GM12878 (cell line): Measurements from ENCODE around the gene MBD6. TPM values are rescaled to one million over a fixed set of nuclear protein-coding genes. Genes with fewer than 3 reads are reported as not detected.

Source experiments
- ASH2L ChIP-seq: fragments of 300-600, 200-600 bp; sonication (generic); IDR thresholded peaks from 2 replicates; pipeline ENCODE4 v1.6.1; 2017; ENCODE audit warnings: low read depth, mild to moderate bottlenecking, borderline replicate concordance
- BACH1 ChIP-seq: fragments of 450-650 bp; IDR thresholded peaks from 2 replicates; pipeline ENCODE4 v1.6.1; 2017; ENCODE audit warnings: mild to moderate bottlenecking, borderline replicate concordance
- BCL11A ChIP-seq: IDR thresholded peaks from 2 replicates; pipeline ENCODE4 v1.6.1; 2011; ENCODE audit warnings: low read depth, low read length
- CBFB ChIP-seq: IDR thresholded peaks from 2 replicates; pipeline ENCODE4 v1.6.1; 2016; ENCODE audit warnings: antibody characterized with exemption, low read depth
- EED ChIP-seq: sonication (generic); IDR thresholded peaks from 2 replicates; pipeline ENCODE4 v1.6.1; 2016; ENCODE audit warnings: antibody characterized with exemption, low read depth
- EGR1 ChIP-seq, 2 experiments: IDR thresholded peaks; 1 replicate in 1 of 2; 2 replicates in 1 of 2; pipeline ENCODE4 v1.6.1; 2011 to 2012; ENCODE audit warnings: low read depth in 2 of 2, low read length in 2 of 2, borderline replicate concordance in 1 of 2, mild to moderate bottlenecking in 1 of 2, moderate library complexity in 1 of 2
- FOXK2 ChIP-seq: fragments of 450-650 bp; IDR thresholded peaks from 2 replicates; pipeline ENCODE4 v1.6.1; 2017; ENCODE audit warnings: mild to moderate bottlenecking, moderate library complexity
- HDGF ChIP-seq: fragments of 450-650 bp; IDR thresholded peaks from 2 replicates; pipeline ENCODE4 v1.6.1; 2016; ENCODE audit warnings: antibody characterized with exemption
- JUNB ChIP-seq: IDR thresholded peaks from 2 replicates; pipeline ENCODE4 v1.6.1; 2016; ENCODE audit warnings: antibody characterized with exemption, mild to moderate bottlenecking
- MXI1 ChIP-seq: fragments of 150-350 bp; IDR thresholded peaks from 2 replicates; pipeline ENCODE4 v1.6.1; 2011; ENCODE audit warnings: low read depth, mild to moderate bottlenecking, inconsistent platforms, low read length, improper control_type of control experiment
- NR2C2 ChIP-seq: IDR thresholded peaks from 2 replicates; pipeline ENCODE4 v1.6.1; 2011; ENCODE audit warnings: borderline replicate concordance, low read depth; ENCODE audit not compliant: control insufficient read depth, insufficient read length
- POLR2A ChIP-seq: IDR thresholded peaks from 2 replicates; pipeline ENCODE4 v1.6.1; 2011; ENCODE audit warnings: low read depth, mild to moderate bottlenecking, low read length
- RB1 ChIP-seq: fragments of 450-650 bp; formaldehyde crosslinking; IDR thresholded peaks from 2 replicates; pipeline ENCODE4 v1.6.1; 2017; ENCODE audit warnings: mild to moderate bottlenecking, borderline replicate concordance
- SUZ12 ChIP-seq: fragments of 200-600 bp; sonication (generic); IDR thresholded peaks from one replicate; pipeline ENCODE4 v1.6.1; 2018; ENCODE audit warnings: antibody characterized with exemption, mild to moderate bottlenecking; ENCODE audit not compliant: unreplicated experiment
- TARDBP ChIP-seq: IDR thresholded peaks from 2 replicates; pipeline ENCODE4 v1.6.1; 2016; ENCODE audit warnings: borderline replicate concordance
- ZBTB11 ChIP-seq: fragments of 450-650 bp; formaldehyde crosslinking; IDR thresholded peaks from 2 replicates; pipeline ENCODE4 v1.5.0; 2022; ENCODE audit warnings: mild to moderate bottlenecking, missing genetic modification characterization
- ZNF207 ChIP-seq: fragments of 450-650 bp; IDR thresholded peaks from 2 replicates; pipeline ENCODE4 v1.6.1; 2014; ENCODE audit warnings: antibody characterized with exemption, mild to moderate bottlenecking, borderline replicate concordance
- ZNF592 ChIP-seq: fragments of 450-650 bp; IDR thresholded peaks from 2 replicates; pipeline ENCODE4 v1.6.1; 2017; ENCODE audit warnings: mild to moderate bottlenecking, moderate library complexity
- ZSCAN29 ChIP-seq: fragments of 450-650 bp; IDR thresholded peaks from 2 replicates; pipeline ENCODE4 v1.6.1; 2017; ENCODE audit warnings: mild to moderate bottlenecking, moderate library complexity
- polyA plus RNA-seq, 11 experiments: library from polyadenylated mRNA; depleted of rRNA in 4 of 11; unstranded in 6 of 11; stranded (reverse) in 5 of 11; fragments of >200 nt; fragmentation: Nextera tagmentation in 4 of 11; fragmentation: Illumina TruSeq in 1 of 11; extraction: Ambion mirVana in 4 of 11; extraction: Trizol in 1 of 11; gene quantifications; 1 replicate in 1 of 11; 2 replicates in 10 of 11; pipeline versions ENCODE4 v1.2.1 to v1.2.3, GENCODE V29; 2011 to 2016; ENCODE audit warnings: inconsistent platforms in 2 of 11, missing spikeins in 2 of 11, low read depth in 1 of 11
- total RNA-seq, 4 experiments: library from RNA; depleted of rRNA in 3 of 4; stranded (reverse); fragments of >200 nt in 3 of 4; fragmentation: Illumina TruSeq in 1 of 4; extraction: Trizol in 1 of 4; gene quantifications; 2 replicates each; pipeline versions ENCODE4 v1.2.1 to v1.2.3, GENCODE V29; 2013 to 2021
- TF ChIP-seq, protein P1 (sequence below): fragments of 450-650 bp; formaldehyde crosslinking; IDR thresholded peaks from 2 replicates; pipeline ENCODE4 v1.4.0; 2022; ENCODE audit warnings: mild to moderate bottlenecking, moderate library complexity

The MBD6 gene
- total and polyA plus RNA-seq, 10 of the 15 experiments (the other 5 are each of a cell fraction or from before 2014, with no cell fraction given), result 1.5 to 52.7 (median 6.8) TPM

DNA sequence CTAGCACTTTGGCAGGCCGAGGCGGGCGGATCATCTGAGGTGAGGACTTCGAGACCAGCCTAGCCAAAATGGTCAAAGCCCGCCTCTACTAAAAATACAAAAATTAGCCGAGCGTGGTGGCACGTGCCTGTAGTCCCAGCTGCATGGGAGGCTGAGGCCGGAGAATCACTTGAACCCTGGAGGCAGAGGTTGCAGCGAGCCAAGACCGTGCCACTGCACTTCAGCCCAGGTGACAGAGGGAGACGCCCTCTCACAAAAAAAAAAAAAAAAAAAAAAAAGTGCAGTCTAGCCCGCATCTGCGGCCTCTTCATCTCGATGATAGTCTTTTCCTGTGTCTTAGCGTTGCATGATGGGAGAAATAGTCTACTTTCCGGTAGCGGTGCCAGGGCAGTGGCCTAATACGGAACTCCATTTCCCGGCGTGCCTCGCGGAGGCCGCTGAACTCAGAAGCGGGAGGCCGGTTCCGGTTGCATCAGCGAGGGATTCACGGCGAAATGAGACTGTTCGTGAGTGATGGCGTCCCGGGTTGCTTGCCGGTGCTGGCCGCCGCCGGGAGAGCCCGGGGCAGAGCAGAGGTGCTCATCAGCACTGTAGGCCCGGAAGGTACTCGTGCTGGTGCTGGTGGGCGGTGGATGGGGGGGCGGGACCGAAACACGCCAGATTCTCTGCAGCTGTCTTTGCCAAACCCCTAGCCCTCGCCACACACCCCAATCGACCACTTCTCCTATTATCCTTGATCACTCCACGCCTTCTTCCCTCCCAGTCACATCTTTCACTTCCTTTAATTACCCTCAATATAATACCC, 34.8 kb upstream of the MBD6 start, which contains the start of gene MARS1 (continued):
- TF ChIP-seq, protein P1, sequence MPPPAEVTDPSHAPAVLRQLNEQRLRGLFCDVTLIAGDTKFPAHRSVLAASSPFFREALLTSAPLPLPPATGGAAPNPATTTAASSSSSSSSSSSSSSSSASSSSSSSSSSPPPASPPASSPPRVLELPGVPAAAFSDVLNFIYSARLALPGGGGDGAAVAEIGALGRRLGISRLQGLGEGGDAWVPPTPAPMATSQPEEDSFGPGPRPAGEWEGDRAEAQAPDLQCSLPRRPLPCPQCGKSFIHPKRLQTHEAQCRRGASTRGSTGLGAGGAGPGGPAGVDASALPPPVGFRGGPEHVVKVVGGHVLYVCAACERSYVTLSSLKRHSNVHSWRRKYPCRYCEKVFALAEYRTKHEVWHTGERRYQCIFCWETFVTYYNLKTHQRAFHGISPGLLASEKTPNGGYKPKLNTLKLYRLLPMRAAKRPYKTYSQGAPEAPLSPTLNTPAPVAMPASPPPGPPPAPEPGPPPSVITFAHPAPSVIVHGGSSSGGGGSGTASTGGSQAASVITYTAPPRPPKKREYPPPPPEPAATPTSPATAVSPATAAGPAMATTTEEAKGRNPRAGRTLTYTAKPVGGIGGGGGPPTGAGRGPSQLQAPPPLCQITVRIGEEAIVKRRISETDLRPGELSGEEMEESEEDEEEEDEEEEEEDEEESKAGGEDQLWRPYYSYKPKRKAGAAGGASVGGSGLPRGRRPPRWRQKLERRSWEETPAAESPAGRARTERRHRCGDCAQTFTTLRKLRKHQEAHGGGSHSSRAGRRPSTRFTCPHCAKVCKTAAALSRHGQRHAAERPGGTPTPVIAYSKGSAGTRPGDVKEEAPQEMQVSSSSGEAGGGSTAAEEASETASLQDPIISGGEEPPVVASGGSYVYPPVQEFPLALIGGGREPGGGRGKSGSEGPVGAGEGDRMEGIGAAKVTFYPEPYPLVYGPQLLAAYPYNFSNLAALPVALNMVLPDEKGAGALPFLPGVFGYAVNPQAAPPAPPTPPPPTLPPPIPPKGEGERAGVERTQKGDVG (CRISPR knock-in tag), result no peak
- TF ChIP-seq ZNF207 (peak; percentile 55; the same call in 1 of the 2 replicates), TARDBP (peak; percentile 61), JUNB (no peak), BCL11A (no peak; the same call in 1 of the 2 replicates), ZNF592 (no peak), EGR1 (IDR thresholded peaks at IDR 0.05; ENCODE audit: borderline replicate concordance in 1 of 2, low read depth in 2 of 2, low read length in 2 of 2) (peak in 1 of 2 experiments; percentile 9; a peak in 1 of 3 replicates), ASH2L (no peak), ZBTB11 (no peak), EED (no peak), FOXK2 (no peak), MXI1 (peak; percentile 75; the same call in 1 of the 2 replicates), BACH1 (no peak), ZSCAN29 (no peak), CBFB (no peak), NR2C2 (no peak), HDGF (no peak), RB1 (0 out of 2 replicates have a peak, but pooled peaks have one; percentile 64), POLR2A (peak; percentile 95), SUZ12 (no peak)
